Measurements from ENCODE around the gene CCDC87.

- TF ChIP-seq CTCF (IDR thresholded peaks at IDR 0.05; ENCODE audit: control extremely low read depth in 1 of 3, insufficient read depth in 1 of 3, low read depth in 1 of 3, low read length in 3 of 3) (no peak), POLR2AphosphoS5 (IDR thresholded peaks at IDR 0.05; ENCODE audit: low read depth, low read length) (no peak)
Observed at GRCh38 chr11:66542362-66542761, 50.5 kb downstream of the CCDC87 start.
